NCI-H226 (cell line): ENCODE data around the gene LRSAM1.

Experiments
- DNase-seq: peaks from one replicate; pipeline ENCODE4 v3.0.0-alpha.2; 2015

The LRSAM1 gene

DNA sequence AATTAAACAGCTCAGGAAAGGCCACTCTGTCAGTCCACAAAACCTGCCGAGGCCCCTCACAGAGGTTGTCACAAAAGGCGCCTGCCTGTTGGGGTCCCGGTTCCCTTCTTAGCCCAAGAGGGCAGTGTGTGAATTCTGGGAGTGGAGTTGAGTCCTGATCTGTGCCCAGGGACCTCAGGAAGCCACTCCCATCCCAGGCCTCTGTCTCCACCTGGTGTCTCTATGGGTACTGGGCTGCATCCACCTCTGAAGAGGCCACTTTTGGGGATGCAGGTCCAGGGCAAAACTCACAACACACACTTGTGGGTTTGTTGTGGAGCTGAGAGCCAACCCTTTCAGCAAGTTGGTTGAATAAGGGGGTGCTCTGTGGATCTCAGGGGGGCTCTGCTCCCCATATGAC, 86.5 kb downstream of the LRSAM1 start:
- no peak for DNase-seq

DNA sequence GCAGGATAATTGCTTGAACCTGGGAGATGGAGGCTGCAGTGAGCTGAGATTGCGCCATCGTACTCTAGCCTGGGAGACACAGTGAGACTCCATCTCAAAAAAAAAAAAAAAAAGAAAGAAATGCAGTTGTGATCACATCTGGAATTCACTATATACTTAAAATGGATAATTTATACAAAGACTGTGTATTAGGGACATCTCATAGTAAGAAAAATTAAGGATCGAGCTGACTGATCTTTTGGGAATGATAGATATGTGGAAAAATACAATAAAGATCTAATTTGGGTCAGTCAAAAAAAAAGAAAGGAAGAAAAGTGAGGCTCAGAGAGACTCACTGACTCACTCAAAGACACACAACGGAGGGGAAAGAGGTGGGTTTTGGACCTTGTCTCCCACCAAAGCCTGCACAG, 87.5 kb downstream of the LRSAM1 start:
- no peak for DNase-seq

- no peak for DNase-seq
Observed at GRCh38 chr9:127539259-127539981, 88.1 kb downstream of the LRSAM1 start.

DNA sequence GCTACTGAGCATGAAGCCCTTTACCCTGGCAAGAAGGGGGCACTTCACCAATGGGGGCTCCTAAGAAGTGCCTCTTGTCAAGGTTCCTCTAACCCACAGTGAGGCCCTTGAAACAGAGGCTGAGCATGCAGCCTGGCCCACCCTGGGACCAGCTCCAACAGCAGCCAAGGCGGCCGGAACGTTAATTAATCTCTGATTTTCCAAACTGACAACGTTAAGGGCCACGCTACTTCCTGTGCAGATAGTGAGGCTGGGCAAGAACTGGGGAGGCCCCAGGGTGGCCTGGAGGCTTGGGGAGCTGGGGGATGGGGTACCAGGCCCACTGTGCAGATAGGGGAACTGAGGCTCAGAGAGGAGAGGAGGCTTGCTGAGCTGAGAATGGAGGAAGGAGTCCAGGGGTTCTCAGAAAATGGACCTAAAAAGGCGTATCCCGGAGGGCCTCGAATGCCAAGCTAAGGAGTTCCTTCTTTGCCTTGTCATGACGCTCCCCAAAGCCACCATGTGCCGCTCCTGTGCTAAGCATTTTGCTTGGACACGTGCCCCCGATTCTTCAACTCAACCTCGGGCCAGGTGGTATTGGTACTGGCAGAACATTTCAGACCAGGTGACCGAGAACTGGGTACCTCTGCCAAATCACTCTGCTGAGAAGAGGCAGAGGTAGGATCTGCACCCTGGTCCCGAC, 88.8 kb downstream of the LRSAM1 start:
- no peak for DNase-seq

DNA sequence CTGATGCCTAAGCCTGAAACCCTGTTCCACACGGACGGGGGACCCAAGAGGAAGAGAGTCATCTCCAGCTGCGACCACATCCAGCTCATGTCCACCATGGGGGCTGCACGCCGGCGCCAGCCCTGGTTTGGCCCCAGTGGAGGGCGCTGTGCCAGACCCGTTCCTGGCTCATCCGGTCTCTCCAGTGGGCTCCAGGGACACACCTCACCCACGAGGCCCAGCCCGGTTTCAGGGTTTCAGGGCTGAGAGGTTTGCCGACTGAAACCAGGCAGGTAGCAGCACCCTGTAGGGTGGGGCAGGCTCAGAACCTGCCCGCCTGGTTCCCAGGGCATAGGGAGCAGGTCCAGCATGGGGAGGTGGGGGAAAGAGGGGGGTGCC, 89.3 kb downstream of the LRSAM1 start:
- no peak for DNase-seq

DNA sequence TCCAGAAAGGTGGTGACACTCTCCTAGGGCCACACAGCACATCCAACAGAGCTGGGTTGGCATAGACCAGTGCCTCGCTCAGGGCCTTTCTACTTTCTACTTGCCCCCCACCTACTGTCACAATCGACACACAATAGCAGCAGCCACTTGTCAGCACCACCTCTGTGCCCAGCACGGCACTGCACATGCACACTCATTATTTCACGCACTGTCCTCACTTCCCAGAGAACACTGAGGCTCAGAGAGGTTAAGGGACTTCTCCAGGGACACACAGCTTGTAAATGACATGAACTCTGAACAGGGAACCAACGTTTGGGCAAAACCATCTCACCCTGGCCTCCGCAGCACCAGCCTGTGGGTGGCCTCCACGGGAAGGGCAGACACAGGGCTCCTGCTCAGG, 89.9 kb downstream of the LRSAM1 start:
- no peak for DNase-seq

GRCh38 chr9:127541865-127542264, 90.6 kb downstream of the LRSAM1 start:
- no peak for DNase-seq

DNA sequence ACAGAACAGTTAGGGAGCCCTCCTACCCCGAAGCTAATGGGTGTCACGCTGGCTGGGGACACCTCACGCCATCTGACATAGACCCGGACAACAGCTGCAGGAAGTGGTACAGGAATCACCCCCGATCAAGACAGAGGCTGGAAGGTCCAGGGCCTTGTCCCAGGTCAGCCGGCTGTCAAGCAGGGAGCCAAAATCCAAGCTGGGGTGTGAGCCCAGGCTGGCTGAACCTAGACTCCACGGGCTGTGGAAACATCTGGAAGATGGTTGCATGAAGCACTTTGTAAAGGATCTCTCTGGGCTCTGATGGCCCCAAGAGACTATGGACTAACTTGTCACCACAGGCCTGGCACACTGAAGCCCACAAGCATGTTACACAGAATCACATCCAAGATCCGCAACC, 91.9 kb downstream of the LRSAM1 start:
- no peak for DNase-seq

GRCh38 chr9:127543973-127544533, 92.7 kb downstream of the LRSAM1 start:
- no peak for DNase-seq

DNA sequence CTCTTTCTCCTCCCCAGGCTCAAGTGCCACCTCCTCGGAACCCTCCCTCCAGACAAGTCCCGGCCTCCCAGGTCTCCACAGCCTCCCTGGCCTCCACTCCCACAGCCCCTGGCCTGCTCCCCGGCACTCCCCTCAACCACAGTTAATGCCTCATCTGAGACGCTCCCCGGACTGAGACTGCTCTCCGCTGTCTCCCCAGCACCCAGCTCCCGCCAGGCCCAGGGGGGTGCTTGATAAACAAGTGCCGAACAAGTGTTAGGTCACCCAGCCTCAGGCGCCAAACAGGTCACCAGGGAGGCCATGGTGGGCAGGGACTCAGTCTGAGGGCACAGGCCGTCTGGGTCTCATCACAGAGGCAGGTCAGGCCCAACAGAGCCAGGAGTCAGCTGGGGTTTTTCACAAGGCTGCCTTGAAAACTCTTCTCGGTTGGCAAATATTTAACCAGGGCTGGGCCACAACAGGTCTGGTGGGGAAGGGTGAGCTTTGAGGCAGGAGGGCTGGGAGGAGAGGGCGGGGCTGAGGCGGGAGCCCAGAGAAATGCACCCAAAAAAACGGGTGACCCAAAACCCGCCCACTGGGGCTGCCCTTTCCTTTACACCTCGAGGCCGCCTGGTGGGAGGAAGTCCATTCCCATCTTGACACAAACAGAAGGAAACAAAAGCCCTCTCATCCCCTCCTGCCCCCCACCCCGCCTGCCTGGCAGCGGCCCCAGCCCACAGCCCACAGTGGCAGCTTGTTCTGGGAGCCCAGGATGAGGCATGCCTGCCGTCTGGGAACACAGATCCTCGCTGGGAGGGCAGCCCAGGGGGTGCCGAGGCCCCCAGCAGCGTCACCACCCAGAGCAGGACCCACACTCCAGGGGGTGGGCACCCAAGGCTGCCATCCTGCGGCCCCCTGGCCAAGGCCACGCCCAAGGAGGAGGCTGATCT, 94.2 kb downstream of the LRSAM1 start:
- peak; percentile 85 for DNase-seq

DNA sequence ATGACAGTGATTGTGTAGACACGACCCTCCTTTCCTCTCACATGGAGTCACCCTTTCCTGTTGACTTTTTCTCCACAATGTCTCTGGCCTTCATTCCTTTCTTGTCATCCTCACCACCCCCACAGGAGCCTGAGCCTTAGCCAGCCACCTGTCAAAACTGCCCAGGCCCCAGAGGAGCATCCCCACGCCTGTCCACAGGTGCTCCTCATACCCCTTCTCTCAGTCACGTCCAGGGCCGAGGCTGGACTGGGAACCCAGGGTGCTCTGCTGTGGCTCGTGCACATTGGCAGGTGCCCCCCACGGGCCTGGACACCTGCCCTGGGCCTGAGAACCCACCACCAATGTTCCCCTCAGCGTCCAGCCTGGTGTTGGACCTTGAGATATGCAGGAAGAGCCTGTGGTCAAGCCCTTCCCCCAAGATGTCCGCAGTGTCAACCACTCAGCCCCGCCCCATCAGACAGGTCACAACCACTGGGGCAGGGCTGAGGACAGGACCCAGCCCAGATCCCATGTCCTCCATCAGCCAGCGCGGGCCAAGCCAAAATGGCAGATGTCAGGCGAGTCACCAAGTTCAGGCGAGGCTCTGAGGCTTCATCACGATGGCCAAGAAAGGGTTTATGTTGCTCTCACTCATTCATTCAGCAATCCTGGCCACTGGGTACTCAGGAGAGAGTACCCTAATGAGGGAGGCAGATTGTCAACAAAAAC, 95.0 kb downstream of the LRSAM1 start:
- DNase-seq, result no peak

DNA sequence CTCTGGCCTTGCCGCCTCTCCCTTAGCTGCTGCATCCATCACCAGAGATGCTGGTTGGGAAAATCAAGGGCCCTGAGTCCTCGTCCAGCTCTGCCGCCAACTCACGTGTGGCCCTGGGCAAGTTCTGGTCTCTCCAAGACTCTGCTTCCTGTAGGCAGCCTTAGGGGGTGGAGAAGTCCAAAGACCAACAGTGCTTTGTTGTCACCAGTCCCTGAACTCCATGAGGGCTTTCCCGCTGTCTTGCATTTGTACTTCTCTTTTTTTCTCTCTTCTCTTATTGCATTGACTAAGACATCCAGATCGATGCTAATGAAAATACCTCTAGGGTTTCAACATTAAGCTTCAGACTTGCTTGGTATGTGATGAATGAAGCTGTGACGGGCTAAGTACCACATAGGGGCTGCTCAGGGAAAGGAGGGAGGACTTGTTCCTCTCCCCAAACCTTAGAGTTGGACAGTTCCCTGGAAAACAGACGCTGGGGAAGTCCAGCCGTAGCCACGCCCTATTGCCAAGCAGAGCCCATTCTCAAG, 97.1 kb downstream of the LRSAM1 start:
- no peak for DNase-seq

GRCh38 chr9:127549218-127549617, 97.9 kb downstream of the LRSAM1 start:
- DNase-seq, result no peak

- DNase-seq, result no peak
Observed at GRCh38 chr9:127549751-127550150, 98.4 kb downstream of the LRSAM1 start.

DNA sequence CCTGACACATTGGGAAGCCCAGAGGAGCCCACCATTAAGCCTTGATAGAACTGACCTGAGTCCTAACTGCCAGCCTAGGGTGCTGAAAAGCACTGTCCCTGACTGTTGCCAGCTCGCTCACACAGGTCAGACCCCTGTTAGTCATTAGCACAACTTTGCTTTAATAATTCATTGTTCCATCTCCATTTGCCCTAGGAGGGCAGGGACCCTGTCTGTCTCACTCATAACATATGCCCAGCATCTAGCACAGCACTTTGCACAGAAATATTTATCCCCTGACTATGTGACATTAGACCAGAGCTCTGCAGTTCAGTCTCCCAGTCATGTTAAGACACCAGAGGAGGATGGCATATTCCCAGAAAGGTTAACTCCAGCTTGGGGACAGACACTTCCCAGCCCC, 99.0 kb downstream of the LRSAM1 start:
- no peak for DNase-seq

DNA sequence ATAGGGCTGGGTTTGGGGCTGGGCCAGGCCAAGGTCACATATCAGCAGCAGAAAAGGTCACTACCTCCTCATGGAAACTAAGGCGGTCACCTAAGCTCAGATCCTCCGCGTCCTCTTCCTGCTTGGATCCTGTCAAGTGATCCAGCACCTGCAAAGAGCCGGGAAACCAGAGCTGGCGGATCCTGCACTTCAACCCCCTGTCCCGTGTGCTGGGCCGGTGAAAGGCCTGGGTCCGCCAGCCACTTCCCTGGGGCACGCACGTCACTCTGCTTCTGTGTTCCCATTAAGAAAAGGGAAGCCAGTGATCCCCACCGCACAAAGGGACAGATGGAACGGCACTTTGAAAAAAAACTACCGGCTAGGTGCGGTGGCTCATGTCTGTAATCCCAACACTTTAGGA, 99.4 kb downstream of the LRSAM1 start:
- DNase-seq, result no peak
